Lung (tissue), 12 donors: Measurements from ENCODE around the gene SMIM36. TPM values are rescaled to one million over a fixed set of nuclear protein-coding genes. Genes with fewer than 3 reads are reported as not detected.

ENCODE experiments used
- ATAC-seq: fragments of 200-7000 bp; cut with Tn5 transposase; one replicate; pipeline ENCODE4 v1.9.1; 2020; ENCODE audit warnings: moderate number of reproducible peaks; ENCODE audit not compliant: insufficient read depth, low FRiP score
- DNase-seq, 3 donors: peaks; one replicate each; pipeline ENCODE4 v3.0.0-alpha.2; 2013 to 2017
- H3K27ac ChIP-seq, 2 donors: one replicate each; pipeline ENCODE4 v1.5.1; 2013; ENCODE audit warnings: mild to moderate bottlenecking in 2 of 2, moderate library complexity in 2 of 2, control low read depth in 1 of 2, inconsistent platforms in 1 of 2, low read depth in 1 of 2, low read length in 1 of 2
- H3K27me3 ChIP-seq, 3 donors: one replicate each; pipeline ENCODE4 v1.5.1; 2013; ENCODE audit warnings: low read length in 2 of 3; ENCODE audit not compliant: control insufficient read depth in 3 of 3, insufficient read depth in 3 of 3
- H3K36me3 ChIP-seq, 4 donors: one replicate each; pipeline ENCODE4 v1.5.1; 2013; ENCODE audit warnings: low read length in 4 of 4, mild to moderate bottlenecking in 1 of 4, moderate library complexity in 1 of 4; ENCODE audit not compliant: control insufficient read depth in 4 of 4, insufficient read depth in 4 of 4
- H3K4me1 ChIP-seq, 5 donors: one replicate each; pipeline ENCODE4 v1.5.1; 2013; ENCODE audit warnings: low read length in 5 of 5, mild to moderate bottlenecking in 2 of 5, moderate library complexity in 1 of 5; ENCODE audit not compliant: control insufficient read depth in 5 of 5, insufficient read depth in 5 of 5
- H3K4me3 ChIP-seq: one replicate; pipeline ENCODE4 v1.5.1; 2013; ENCODE audit warnings: mild to moderate bottlenecking, control low read depth, moderate library complexity
- H3K9ac ChIP-seq, 2 donors: one replicate each; pipeline ENCODE4 v1.5.1; 2013; ENCODE audit warnings: low read length in 2 of 2, control low read depth in 1 of 2; ENCODE audit not compliant: insufficient read depth in 1 of 2
- H3K9me3 ChIP-seq, 4 donors: one replicate each; pipeline ENCODE4 v1.5.1; 2013; ENCODE audit warnings: low read length in 3 of 4, mild to moderate bottlenecking in 1 of 4, moderate library complexity in 1 of 4; ENCODE audit not compliant: control insufficient read depth in 4 of 4, insufficient read depth in 3 of 4
- CTCF ChIP-seq: IDR thresholded peaks from 2 replicates; pipeline ENCODE4 v1.5.1; 2012; ENCODE audit warnings: mild to moderate bottlenecking; ENCODE audit errors: control extremely low read depth, extremely low read depth
- WGBS, 2 donors: extraction: QIAGEN DNeasy Blood & Tissue Kit; methylation state at CpG; one replicate each; pipeline ENCODE4 v1.1.7; 2013; 5-methylcytosine and 5-hydroxymethylcytosine counted together
- polyA plus RNA-seq, 2 donors: library from polyadenylated mRNA; stranded (reverse); fragments of 200-250 nt; gene quantifications; one replicate each; pipeline ENCODE4 v1.2.1, GENCODE V29; 2013
- total RNA-seq, 2 donors: library from RNA; depleted of rRNA in 1 of 2; stranded (reverse); fragments of >200 nt in 1 of 2; gene quantifications; one replicate each; pipeline ENCODE4 v1.2.1, GENCODE V29; 2014 to 2021
- donor health status: control.
- donor health status: control.
- donor health status: Bipolar disorder and iron deficiency.
- donor health status: healthy.
- donor health status: DM: yes; HTN: yes; CAD: no.

The SMIM36 gene
- total and polyA plus RNA-seq, 4 donors: not detected

DNA sequence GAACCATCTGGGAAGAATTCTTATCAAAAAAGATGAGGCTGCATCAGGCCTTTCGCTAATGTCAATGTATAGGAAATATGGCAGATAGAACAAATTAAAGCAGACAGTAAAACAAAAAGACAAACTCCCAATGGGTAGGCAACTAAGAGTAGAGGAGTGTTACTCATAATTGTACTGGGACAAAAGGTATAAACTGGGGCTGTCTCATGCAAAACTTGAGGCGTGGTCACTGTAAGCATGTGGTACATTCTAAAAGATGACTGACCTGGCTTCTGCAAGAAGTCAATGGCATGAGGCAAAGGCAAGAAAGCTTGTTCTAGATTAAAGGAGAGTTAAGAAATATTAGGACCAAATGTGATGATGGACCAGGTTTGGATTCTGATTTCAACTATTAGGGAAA lies 26.7 kb downstream of the SMIM36 start:
- DNase-seq (no peak), ATAC-seq (no peak)
- Histone ChIP-seq H3K27me3 (no peaks in the 10 kb centered on the region), H3K27ac (no peak overlapping the region), H3K4me3 (no peak overlapping the region), H3K9me3 (no peaks in the 10 kb centered on the region), H3K4me1 (peaks cover 0 to 14% (median 2%) of the 10 kb centered on the region in 5 donors), H3K9ac (no peak overlapping the region), H3K36me3 (no peaks in the 10 kb centered on the region)
- 97 to 100% methylated on average over 2 of the region's 2 CpGs for WGBS, 2 donors
- no peak for TF ChIP-seq CTCF

DNA sequence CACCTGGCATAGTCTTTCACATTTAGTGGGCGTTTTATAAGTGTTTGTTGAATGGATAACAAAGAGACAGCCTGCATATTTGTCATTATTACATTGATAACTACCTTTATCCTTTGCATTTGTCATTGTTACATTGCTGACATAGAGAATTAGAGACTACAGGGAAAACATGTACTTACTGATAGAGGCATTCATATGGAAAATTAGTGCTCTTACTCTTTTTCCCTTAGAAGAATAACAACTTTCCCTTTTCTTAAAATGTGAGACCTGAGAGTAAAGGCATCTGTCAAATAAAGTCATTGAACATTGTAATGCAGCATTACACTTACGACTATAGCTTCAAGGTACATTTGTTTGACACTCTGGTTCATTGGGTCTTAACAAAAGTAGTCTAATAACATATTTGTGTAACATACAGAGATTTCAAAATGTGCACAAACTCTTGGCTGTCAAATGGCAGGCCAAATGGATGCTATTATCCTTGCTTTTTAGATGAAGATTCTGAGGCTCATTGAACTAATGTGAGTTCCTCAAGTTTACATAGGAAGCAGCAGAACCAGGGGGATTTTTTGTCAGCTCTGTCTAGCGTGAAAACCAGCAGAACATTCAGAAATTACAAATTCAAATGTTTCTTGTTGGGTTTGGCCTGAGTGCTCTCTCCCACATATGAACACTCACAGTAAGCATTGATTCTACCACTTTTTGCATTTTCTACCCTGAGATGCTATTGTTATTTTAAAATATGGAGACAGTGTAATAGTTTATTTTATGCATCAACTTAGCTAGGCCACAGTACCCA lies 28.5 kb downstream of the SMIM36 start:
- Histone ChIP-seq H3K4me1 (peaks cover 0 to 7% (median 0%) of the 10 kb centered on the region in 5 donors), H3K9me3 (no peaks in the 10 kb centered on the region), H3K4me3 (no peak overlapping the region), H3K27me3 (no peaks in the 10 kb centered on the region), H3K9ac (no peak overlapping the region), H3K36me3 (no peaks in the 10 kb centered on the region), H3K27ac (no peak overlapping the region)
- TF ChIP-seq CTCF: no peak
- ATAC-seq (no peak), DNase-seq (no peak)
- WGBS, 2 donors: 89 to 90% methylated on average over 3 of the region's 3 CpGs

DNA sequence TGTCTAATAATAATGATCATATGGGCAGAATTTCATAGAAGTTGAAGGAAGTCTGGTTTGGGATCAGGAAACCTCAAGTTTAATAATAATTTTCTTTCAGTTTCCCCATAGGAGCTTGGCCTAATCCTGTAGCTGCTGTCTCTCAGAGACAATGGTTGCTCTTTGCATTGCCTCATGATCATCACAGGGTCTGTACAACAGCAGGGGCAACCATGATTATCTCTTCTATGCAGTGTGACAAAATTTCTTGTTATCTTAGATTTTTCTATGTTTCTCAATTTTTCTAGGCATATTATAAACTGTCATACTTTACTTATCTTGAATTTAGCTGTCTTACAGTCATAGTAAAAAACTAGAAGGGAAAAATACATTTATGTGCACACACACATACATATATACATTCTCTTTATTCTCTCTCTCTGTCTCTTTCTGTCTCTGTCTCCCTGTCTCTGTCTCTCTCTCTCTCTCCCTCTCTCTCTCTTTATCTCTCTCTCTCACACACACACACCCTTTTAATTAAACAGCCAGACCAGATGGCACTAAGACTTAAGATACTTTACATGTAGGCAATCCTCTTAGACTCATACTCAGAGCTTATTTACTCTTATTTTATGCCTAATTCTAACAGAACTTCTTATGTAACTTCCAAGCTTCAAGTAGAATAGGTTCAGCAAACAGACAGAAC lies 30.5 kb downstream of the SMIM36 start:
- no peak for ATAC-seq
- Histone ChIP-seq H3K36me3 (no peaks in the 10 kb centered on the region), H3K27ac (no peak overlapping the region), H3K27me3 (no peaks in the 10 kb centered on the region), H3K4me1 (peaks cover 0 to 3% (median 0%) of the 10 kb centered on the region in 5 donors), H3K9ac (no peak overlapping the region), H3K4me3 (no peak overlapping the region), H3K9me3 (no peaks in the 10 kb centered on the region)
- DNase-seq: no peak
- TF ChIP-seq CTCF: no peak
